MCF 10A (cell line): ENCODE measurements around the gene PFAS. TPM values are rescaled to one million over a fixed set of nuclear protein-coding genes. Genes with fewer than 3 reads are reported as not detected.

Experiments
- BruUV-seq: library from RNA; stranded (reverse); fragments of 400-500 nt; replicated peaks from 2 replicates; lab custom pipeline; 2021; lab: Mats Ljungman, UMichigan
- CTCF ChIA-PET: fragments of 300-600 bp; sonication (Branson Sonifier 250); formaldehyde crosslinking; extraction: SDS; loops from one replicate; lab custom pipeline; 2021; ENCODE audit warnings: antibody characterized with exemption, inconsistent platforms; lab: Yijun Ruan, JAX
- POLR2A ChIA-PET: fragments of 300-600, 350-650 bp; sonication (Branson Sonifier 250); formaldehyde crosslinking; extraction: SDS; loops from one replicate; lab custom pipeline; 2020; ENCODE audit warnings: antibody characterized with exemption, inconsistent platforms; lab: Yijun Ruan, JAX
- DNase-seq: peaks from one replicate; pipeline ENCODE4 v3.0.0-alpha.2; 2018; ENCODE audit not compliant: unreplicated experiment
- H3K27ac Mint-ChIP-seq: one replicate; pipeline ENCODE4 v1.8.0; 2022; ENCODE audit warnings: mild to moderate bottlenecking, low read depth, mixed read lengths; ENCODE audit not compliant: unreplicated experiment
- H3K27me3 Mint-ChIP-seq: one replicate; pipeline ENCODE4 v1.8.0; 2022; ENCODE audit warnings: mixed read lengths; ENCODE audit not compliant: insufficient read depth, unreplicated experiment
- H3K36me3 Mint-ChIP-seq: one replicate; pipeline ENCODE4 v1.8.0; 2022; ENCODE audit warnings: mild to moderate bottlenecking, moderate library complexity, mixed read lengths; ENCODE audit not compliant: insufficient read depth, unreplicated experiment
- H3K4me1 Mint-ChIP-seq: one replicate; pipeline ENCODE4 v1.8.0; 2022; ENCODE audit warnings: mixed read lengths; ENCODE audit not compliant: insufficient read depth, unreplicated experiment
- H3K4me3 Mint-ChIP-seq: one replicate; pipeline ENCODE4 v1.8.0; 2022; ENCODE audit warnings: mild to moderate bottlenecking, moderate library complexity, mixed read lengths; ENCODE audit not compliant: unreplicated experiment
- H3K9me3 Mint-ChIP-seq: one replicate; pipeline ENCODE4 v1.8.0; 2022; ENCODE audit warnings: mixed read lengths; ENCODE audit not compliant: unreplicated experiment
- CTCF ChIP-seq: fragments of 200-600 bp; IDR thresholded peaks from one replicate; pipeline ENCODE4 v1.8.0; 2022; ENCODE audit warnings: antibody characterized with exemption, mild to moderate bottlenecking; ENCODE audit not compliant: unreplicated experiment
- intact Hi-C: fragments of 100-400 bp; cut with micrococcal nuclease; formaldehyde crosslinking; loops from 2 replicates; pipeline ENCODE4 v1.14.1; 2022
- total RNA-seq: library from RNA; stranded (reverse); gene quantifications from 2 replicates; pipeline ENCODE4 v1.2.3, GENCODE V29; 2022

PFAS gene
- total RNA-seq, 1 experiment from 2014 or later: 66.2 TPM

- no peak for DNase-seq
- ChIA-PET POLR2A (interaction anchor here (0.7 kb wide), 1 partner anchor 255 kb away, joined by 3 read pairs; no protein-coding TSS in a partner anchor), CTCF (no interaction called here)
- peaks cover 57% of the 10 kb centered on the region for H3K36me3 Mint-ChIP-seq
- H3K4me3 Mint-ChIP-seq: no peak overlapping the region
- H3K27ac Mint-ChIP-seq: no peak overlapping the region
- H3K4me1 Mint-ChIP-seq: no peaks in the 10 kb centered on the region
- no peaks in the 10 kb centered on the region for H3K27me3 Mint-ChIP-seq
- intact Hi-C loops: no loop called here
- BruUV-seq: no TSS peak
- H3K9me3 Mint-ChIP-seq: no peaks in the 10 kb centered on the region
- TF ChIP-seq CTCF: no peak
Measured at GRCh38 chr17:8264836-8265542, 15.9 kb downstream of the PFAS start.

DNA sequence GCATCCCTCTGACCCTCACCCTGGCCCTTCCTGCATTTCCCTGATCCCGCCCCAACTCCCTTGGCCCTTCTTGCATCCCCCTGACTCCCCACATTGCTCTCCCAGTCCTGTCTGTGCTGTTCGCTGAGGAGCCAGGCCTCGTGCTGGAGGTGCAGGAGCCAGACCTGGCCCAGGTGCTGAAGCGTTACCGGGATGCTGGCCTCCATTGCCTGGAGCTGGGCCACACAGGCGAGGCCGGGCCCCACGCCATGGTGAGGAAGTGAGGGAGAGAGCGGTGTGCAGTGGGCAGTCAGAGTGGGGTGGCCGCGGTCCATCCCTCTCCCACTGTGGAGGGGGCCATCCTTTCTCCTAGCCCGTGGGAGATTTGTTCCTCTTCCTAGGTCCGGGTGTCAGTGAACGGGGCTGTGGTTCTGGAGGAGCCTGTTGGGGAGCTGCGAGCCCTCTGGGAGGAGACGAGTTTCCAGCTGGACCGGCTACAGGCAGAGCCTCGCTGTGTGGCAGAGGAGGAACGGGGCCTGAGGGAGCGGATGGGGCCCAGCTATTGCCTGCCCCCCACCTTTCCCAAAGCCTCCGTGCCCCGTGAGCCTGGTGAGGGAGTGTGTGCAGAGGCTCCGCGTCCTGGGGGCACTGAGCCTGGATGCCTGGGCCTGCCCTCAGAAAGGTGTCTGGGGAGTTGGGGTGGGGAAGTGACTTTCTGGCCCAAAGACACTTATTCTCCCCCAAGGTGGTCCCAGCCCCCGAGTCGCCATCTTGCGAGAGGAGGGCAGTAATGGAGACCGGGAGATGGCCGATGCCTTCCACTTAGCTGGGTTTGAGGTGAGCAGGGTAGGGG is 17.8 kb downstream of the PFAS start:
- H3K4me1 Mint-ChIP-seq: no peaks in the 10 kb centered on the region

GRCh38 chr17:8267480-8268147 is 18.5 kb downstream of the PFAS start:
- no peaks in the 10 kb centered on the region for H3K27me3 Mint-ChIP-seq
- CTCF ChIA-PET: no interaction called here
- H3K9me3 Mint-ChIP-seq: no peaks in the 10 kb centered on the region
- no peak for TF ChIP-seq CTCF
- no peak for DNase-seq
- POLR2A ChIA-PET: no interaction called here
- peaks cover 47% of the 10 kb centered on the region for H3K36me3 Mint-ChIP-seq
- H3K27ac Mint-ChIP-seq: no peak overlapping the region
- intact Hi-C loops: no loop called here
- no peak overlapping the region for H3K4me3 Mint-ChIP-seq
- H3K4me1 Mint-ChIP-seq: no peaks in the 10 kb centered on the region
- BruUV-seq: no TSS peak

More for the DNA sequence above, 17.8 kb downstream of the PFAS start:
- CTCF ChIA-PET: interaction anchor here (0.6 kb wide), 2 partner anchors 32 to 79 kb away, joined by 3 read pairs; no protein-coding TSS in a partner anchor
- Mint-ChIP-seq H3K27me3 (no peaks in the 10 kb centered on the region), H3K4me3 (no peak overlapping the region), H3K36me3 (peaks cover 51% of the 10 kb centered on the region), H3K27ac (no peak overlapping the region), H3K9me3 (no peaks in the 10 kb centered on the region)
- POLR2A ChIA-PET: no interaction called here
- no peak for DNase-seq
- no TSS peak for BruUV-seq
- no peak for TF ChIP-seq CTCF
- intact Hi-C loops: no loop called here
